Panc1 (cell line): ENCODE data around the gene TPRN.

ENCODE experiments used
- CTCF ChIP-seq: fragments of 450-650 bp; IDR thresholded peaks from 2 replicates; pipeline ENCODE4 v1.5.1; 2017; ENCODE audit warnings: mild to moderate bottlenecking
- TF ChIP-seq, protein P1 (sequence below), 2 experiments: IDR thresholded peaks; 2 replicates each; pipeline ENCODE4 v1.6.1; 2011 to 2012; ENCODE audit warnings: low read depth in 2 of 2, control low read depth in 1 of 2, low read length in 1 of 2, mild to moderate bottlenecking in 1 of 2, moderate library complexity in 1 of 2; ENCODE audit not compliant: insufficient read depth in 1 of 2

GRCh38 chr9:137167747-137168572 lies 32.6 kb downstream of the TPRN start:
- no peak for TF ChIP-seq CTCF
- TF ChIP-seq, protein P1, sequence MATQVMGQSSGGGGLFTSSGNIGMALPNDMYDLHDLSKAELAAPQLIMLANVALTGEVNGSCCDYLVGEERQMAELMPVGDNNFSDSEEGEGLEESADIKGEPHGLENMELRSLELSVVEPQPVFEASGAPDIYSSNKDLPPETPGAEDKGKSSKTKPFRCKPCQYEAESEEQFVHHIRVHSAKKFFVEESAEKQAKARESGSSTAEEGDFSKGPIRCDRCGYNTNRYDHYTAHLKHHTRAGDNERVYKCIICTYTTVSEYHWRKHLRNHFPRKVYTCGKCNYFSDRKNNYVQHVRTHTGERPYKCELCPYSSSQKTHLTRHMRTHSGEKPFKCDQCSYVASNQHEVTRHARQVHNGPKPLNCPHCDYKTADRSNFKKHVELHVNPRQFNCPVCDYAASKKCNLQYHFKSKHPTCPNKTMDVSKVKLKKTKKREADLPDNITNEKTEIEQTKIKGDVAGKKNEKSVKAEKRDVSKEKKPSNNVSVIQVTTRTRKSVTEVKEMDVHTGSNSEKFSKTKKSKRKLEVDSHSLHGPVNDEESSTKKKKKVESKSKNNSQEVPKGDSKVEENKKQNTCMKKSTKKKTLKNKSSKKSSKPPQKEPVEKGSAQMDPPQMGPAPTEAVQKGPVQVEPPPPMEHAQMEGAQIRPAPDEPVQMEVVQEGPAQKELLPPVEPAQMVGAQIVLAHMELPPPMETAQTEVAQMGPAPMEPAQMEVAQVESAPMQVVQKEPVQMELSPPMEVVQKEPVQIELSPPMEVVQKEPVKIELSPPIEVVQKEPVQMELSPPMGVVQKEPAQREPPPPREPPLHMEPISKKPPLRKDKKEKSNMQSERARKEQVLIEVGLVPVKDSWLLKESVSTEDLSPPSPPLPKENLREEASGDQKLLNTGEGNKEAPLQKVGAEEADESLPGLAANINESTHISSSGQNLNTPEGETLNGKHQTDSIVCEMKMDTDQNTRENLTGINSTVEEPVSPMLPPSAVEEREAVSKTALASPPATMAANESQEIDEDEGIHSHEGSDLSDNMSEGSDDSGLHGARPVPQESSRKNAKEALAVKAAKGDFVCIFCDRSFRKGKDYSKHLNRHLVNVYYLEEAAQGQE (IDR thresholded peaks at IDR 0.05; ENCODE audit: insufficient read depth in 1 of 2, low read depth in 2 of 2, low read length in 1 of 2): no peak
